Measurements from ENCODE around the gene CTNS. TPM values are rescaled to one million over a fixed set of nuclear protein-coding genes. Genes with fewer than 3 reads are reported as not detected.

CTNS gene
- total RNA-seq, 1 experiment from 2014 or later: 20.4 TPM

DNA sequence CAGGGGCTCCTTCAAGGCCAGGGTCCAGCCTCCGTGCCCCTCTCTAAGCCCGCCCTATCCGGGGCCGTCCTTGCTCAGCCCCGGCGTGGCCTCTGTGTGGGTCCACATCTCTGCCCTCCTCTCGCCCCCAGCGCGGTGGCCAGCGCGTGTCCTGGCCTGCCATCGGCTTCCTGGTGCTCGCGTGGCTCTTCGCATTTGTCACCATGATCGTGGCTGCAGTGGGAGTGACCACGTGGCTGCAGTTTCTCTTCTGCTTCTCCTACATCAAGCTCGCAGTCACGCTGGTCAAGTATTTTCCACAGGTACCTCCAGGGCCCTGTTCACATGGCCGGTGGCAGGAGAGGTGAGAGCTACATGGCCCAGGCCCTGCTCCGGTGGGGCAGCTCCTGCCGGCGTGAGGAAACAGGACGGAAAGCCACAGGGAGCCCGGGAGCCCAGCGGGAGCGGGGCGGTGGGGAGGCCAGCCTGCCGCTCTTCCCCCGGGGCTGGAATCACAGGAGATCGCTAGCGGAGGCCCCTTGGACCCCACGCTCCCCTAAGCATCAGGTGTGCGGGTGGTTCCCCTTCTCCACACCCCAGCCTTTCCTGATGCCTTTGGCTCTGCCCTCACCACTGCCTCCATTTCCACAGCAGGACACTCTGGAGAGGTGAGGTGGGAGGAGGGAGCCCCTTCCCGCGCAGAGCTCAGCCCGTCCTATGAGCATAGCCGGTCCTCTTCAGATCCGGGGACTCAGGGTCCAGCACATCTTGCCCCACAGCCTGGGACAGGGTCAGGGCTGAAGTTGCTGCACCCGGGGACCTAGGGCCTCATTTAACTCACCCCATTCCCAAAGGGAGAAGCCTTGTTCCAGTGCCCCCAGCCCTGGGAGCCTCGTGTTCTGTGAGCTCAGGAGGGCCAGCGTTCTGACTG lies 21.6 kb downstream of the CTNS start:
- intact Hi-C loops (cut with micrococcal nuclease; ENCODE audit: unreplicated experiment) (no loop called here), in situ Hi-C loops (cut with HindIII; ENCODE audit: low pct_unique_long_range_greater_than_20kb, low sequenced_read_pairs) (no loop called here)
- Histone ChIP-seq H3K4me3 (ENCODE audit: low read depth in 2 of 2, low read length in 2 of 2) (no peak overlapping the region), H3K27me3 (ENCODE audit: control insufficient read depth, insufficient read depth, low read length) (no peaks in the 10 kb centered on the region), H3K9me3 (ENCODE audit: control insufficient read depth, insufficient read depth, low read depth, low read length) (no peaks in the 10 kb centered on the region), H3K36me3 (ENCODE audit: control insufficient read depth, insufficient read depth, low read length) (no peaks in the 10 kb centered on the region), H3K27ac (ENCODE audit: low read length) (no peak overlapping the region), H3K4me1 (ENCODE audit: control insufficient read depth, insufficient read depth, low read length) (peaks cover 18% of the 10 kb centered on the region)
- ChIA-PET POLR2A (interaction anchor here (1.0 kb wide), 1 partner anchor 22 kb away, joined by 3 read pairs; the partner anchor contains the start of genes CTNS and SHPK), CTCF (interaction anchor here (0.6 kb wide), 1 partner anchor 806 kb away, joined by 3 read pairs; no protein-coding TSS in a partner anchor)
- no peak for ATAC-seq
- TF ChIP-seq, protein P1, sequence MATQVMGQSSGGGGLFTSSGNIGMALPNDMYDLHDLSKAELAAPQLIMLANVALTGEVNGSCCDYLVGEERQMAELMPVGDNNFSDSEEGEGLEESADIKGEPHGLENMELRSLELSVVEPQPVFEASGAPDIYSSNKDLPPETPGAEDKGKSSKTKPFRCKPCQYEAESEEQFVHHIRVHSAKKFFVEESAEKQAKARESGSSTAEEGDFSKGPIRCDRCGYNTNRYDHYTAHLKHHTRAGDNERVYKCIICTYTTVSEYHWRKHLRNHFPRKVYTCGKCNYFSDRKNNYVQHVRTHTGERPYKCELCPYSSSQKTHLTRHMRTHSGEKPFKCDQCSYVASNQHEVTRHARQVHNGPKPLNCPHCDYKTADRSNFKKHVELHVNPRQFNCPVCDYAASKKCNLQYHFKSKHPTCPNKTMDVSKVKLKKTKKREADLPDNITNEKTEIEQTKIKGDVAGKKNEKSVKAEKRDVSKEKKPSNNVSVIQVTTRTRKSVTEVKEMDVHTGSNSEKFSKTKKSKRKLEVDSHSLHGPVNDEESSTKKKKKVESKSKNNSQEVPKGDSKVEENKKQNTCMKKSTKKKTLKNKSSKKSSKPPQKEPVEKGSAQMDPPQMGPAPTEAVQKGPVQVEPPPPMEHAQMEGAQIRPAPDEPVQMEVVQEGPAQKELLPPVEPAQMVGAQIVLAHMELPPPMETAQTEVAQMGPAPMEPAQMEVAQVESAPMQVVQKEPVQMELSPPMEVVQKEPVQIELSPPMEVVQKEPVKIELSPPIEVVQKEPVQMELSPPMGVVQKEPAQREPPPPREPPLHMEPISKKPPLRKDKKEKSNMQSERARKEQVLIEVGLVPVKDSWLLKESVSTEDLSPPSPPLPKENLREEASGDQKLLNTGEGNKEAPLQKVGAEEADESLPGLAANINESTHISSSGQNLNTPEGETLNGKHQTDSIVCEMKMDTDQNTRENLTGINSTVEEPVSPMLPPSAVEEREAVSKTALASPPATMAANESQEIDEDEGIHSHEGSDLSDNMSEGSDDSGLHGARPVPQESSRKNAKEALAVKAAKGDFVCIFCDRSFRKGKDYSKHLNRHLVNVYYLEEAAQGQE (IDR thresholded peaks at IDR 0.05; ENCODE audit: insufficient read depth in 1 of 2, low read depth in 2 of 2, low read length in 1 of 2): no peak
- TF ChIP-seq POLR2AphosphoS5 (IDR thresholded peaks at IDR 0.05; ENCODE audit: low read depth, low read length): no peak
- no peak for TF ChIP-seq TCF7L2 (IDR thresholded peaks at IDR 0.05; ENCODE audit: low read depth, low read length)
- TF ChIP-seq SIN3A (IDR thresholded peaks at IDR 0.05; ENCODE audit: borderline replicate concordance, insufficient read depth, low read depth, low read length): no peak
- TF ChIP-seq, protein P2, sequence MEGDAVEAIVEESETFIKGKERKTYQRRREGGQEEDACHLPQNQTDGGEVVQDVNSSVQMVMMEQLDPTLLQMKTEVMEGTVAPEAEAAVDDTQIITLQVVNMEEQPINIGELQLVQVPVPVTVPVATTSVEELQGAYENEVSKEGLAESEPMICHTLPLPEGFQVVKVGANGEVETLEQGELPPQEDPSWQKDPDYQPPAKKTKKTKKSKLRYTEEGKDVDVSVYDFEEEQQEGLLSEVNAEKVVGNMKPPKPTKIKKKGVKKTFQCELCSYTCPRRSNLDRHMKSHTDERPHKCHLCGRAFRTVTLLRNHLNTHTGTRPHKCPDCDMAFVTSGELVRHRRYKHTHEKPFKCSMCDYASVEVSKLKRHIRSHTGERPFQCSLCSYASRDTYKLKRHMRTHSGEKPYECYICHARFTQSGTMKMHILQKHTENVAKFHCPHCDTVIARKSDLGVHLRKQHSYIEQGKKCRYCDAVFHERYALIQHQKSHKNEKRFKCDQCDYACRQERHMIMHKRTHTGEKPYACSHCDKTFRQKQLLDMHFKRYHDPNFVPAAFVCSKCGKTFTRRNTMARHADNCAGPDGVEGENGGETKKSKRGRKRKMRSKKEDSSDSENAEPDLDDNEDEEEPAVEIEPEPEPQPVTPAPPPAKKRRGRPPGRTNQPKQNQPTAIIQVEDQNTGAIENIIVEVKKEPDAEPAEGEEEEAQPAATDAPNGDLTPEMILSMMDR (IDR thresholded peaks at IDR 0.05): no peak
- no peak for DNase-seq (ENCODE audit: low read depth, low spot score)
- no TSS peak for BruUV-seq (replicated peaks)

DNA sequence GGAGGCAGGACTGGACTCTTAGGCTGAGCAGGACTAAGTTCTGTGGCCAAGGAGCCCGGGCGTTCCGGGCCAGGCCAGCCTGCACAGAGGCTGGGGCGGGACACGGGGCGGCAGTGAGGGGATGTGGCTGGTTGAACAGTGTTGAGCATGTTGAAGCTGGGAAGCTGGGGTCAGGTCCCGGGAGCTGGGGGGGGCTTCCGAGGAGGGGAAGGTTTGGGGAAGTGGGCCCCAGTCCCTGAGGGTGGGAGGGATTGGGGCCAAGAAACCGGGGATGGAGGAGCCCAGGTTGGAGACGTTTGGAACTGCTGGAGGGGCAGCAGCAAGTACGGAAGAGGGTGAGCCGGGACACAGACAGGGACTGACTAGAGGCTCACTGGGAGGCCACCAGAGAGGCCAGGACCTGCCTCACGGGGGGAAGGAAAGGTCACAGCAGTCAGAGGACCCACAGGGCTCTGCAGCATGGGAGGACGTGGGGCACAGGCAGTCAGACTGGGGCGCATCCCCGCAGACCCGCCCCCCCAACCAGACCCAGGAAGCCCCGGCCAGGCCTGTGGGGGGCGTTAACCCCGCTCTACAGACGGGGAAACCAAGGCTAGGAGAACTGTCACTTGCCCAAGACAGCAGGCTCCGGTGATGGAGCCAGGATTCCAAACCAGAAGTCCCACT lies 22.4 kb downstream of the CTNS start:
- TF ChIP-seq POLR2AphosphoS5 (IDR thresholded peaks at IDR 0.05; ENCODE audit: low read depth, low read length): no peak
- no peak for TF ChIP-seq TCF7L2 (IDR thresholded peaks at IDR 0.05; ENCODE audit: low read depth, low read length)
- TF ChIP-seq, protein P2 (IDR thresholded peaks at IDR 0.05): no peak
- no peak for TF ChIP-seq SIN3A (IDR thresholded peaks at IDR 0.05; ENCODE audit: borderline replicate concordance, insufficient read depth, low read depth, low read length)
- TF ChIP-seq, protein P1 (IDR thresholded peaks at IDR 0.05; ENCODE audit: insufficient read depth in 1 of 2, low read depth in 2 of 2, low read length in 1 of 2): no peak
- intact Hi-C loops (cut with micrococcal nuclease; ENCODE audit: unreplicated experiment) (no loop called here), in situ Hi-C loops (cut with HindIII; ENCODE audit: low pct_unique_long_range_greater_than_20kb, low sequenced_read_pairs) (no loop called here)
- POLR2A ChIA-PET: no interaction called here
- Histone ChIP-seq H3K4me1 (ENCODE audit: control insufficient read depth, insufficient read depth, low read length) (peaks cover 18% of the 10 kb centered on the region), H3K4me3 (ENCODE audit: low read depth in 2 of 2, low read length in 2 of 2) (no peak overlapping the region), H3K9me3 (ENCODE audit: control insufficient read depth, insufficient read depth, low read depth, low read length) (no peaks in the 10 kb centered on the region), H3K27ac (ENCODE audit: low read length) (no peak overlapping the region), H3K27me3 (ENCODE audit: control insufficient read depth, insufficient read depth, low read length) (no peaks in the 10 kb centered on the region), H3K36me3 (ENCODE audit: control insufficient read depth, insufficient read depth, low read length) (no peaks in the 10 kb centered on the region)
- CTCF ChIA-PET: no interaction called here
- ATAC-seq (no peak), DNase-seq (ENCODE audit: low read depth, low spot score) (no peak)
- no TSS peak for BruUV-seq (replicated peaks)

Data from Panc1 (cell line).